GM18508 (cell line): ENCODE data around the gene KRT72.

ENCODE experiments used
- ATAC-seq: cut with Tn5 transposase; IDR thresholded peaks from one replicate; pipeline ENCODE4 v1.9.1; 2021; ENCODE audit warnings: moderate number of reproducible peaks; ENCODE audit not compliant: insufficient read depth, unreplicated experiment

Gene KRT72

GRCh38 chr12:52552055-52552454 is 49.2 kb downstream of the KRT72 start:
- no peak for ATAC-seq

GRCh38 chr12:52551216-52551865 is 49.9 kb downstream of the KRT72 start:
- ATAC-seq = no peak

GRCh38 chr12:52546126-52546525 is 55.1 kb downstream of the KRT72 start:
- ATAC-seq = no peak

- no peak for ATAC-seq
These were observed 57.0 kb downstream of the KRT72 start for GRCh38 chr12:52543985-52544883.

- no peak for ATAC-seq
These were observed 58.4 kb downstream of the KRT72 start for GRCh38 chr12:52542785-52543318.

- no peak for ATAC-seq
These were observed 59.1 kb downstream of the KRT72 start for GRCh38 chr12:52542157-52542556.

- no peak for ATAC-seq
These were observed 59.6 kb downstream of the KRT72 start for GRCh38 chr12:52541709-52542108.

- ATAC-seq = no peak
These were observed 60.7 kb downstream of the KRT72 start for GRCh38 chr12:52540531-52540930.

- ATAC-seq = no peak
These were observed 61.5 kb downstream of the KRT72 start for GRCh38 chr12:52539821-52540173.

- ATAC-seq = no peak
These were observed 62.0 kb downstream of the KRT72 start for GRCh38 chr12:52539083-52539820.

- ATAC-seq = no peak
These were observed 64.2 kb downstream of the KRT72 start for GRCh38 chr12:52537101-52537500.
